A673 (cell line): ENCODE results near the gene ZBTB37. TPM values are rescaled to one million over a fixed set of nuclear protein-coding genes. Genes with fewer than 3 reads are reported as not detected.

Experiments used
- BruUV-seq: library from RNA; stranded (reverse); fragments of 400-500 nt; replicated peaks from 2 replicates; lab custom pipeline; 2021; lab: Mats Ljungman, UMichigan
- CTCF ChIA-PET: fragments of 300-600 bp; sonication (Branson Sonifier 250); formaldehyde crosslinking; loops from one replicate; lab custom pipeline; 2022; ENCODE audit warnings: antibody characterized with exemption; lab: Charles Lee
- POLR2A ChIA-PET: fragments of 300-600 bp; sonication (Branson Sonifier 250); formaldehyde crosslinking; loops from one replicate; lab custom pipeline; 2022; ENCODE audit warnings: antibody characterized with exemption; ENCODE audit not compliant: low non-redundant PET; lab: Charles Lee
- DNase-seq: peaks from one replicate; pipeline ENCODE4 v3.0.0-alpha.2; 2015; ENCODE audit warnings: low spot score
- H3K27ac ChIP-seq: fragments of 200-600 bp; sonication (generic); 2 replicates; pipeline ENCODE4 v1.5.1; 2016; ENCODE audit warnings: mixed run types, low read depth, mild to moderate bottlenecking, mixed read lengths, antibody characterized with exemption, low read length; ENCODE audit not compliant: poor library complexity, severe bottlenecking
- H3K27me3 ChIP-seq: fragments of 200-600 bp; sonication (generic); replicated peaks from 2 replicates; pipeline ENCODE4 v1.6.1; 2017; ENCODE audit warnings: mixed run types, low read depth, mild to moderate bottlenecking, mixed read lengths, antibody characterized with exemption, low read length; ENCODE audit not compliant: insufficient read depth, poor library complexity
- H3K36me3 ChIP-seq: fragments of 200-600 bp; sonication (generic); 2 replicates; pipeline ENCODE4 v1.6.1; 2016; ENCODE audit warnings: mixed run types, mild to moderate bottlenecking, mixed read lengths, antibody characterized with exemption, low read length; ENCODE audit not compliant: insufficient read depth, poor library complexity, severe bottlenecking
- H3K4me1 ChIP-seq: fragments of 200-600 bp; sonication (generic); 2 replicates; pipeline ENCODE4 v1.6.1; 2017; ENCODE audit warnings: mixed run types, mild to moderate bottlenecking, mixed read lengths, antibody characterized with exemption, low read length; ENCODE audit not compliant: insufficient read depth, poor library complexity, severe bottlenecking
- H3K4me3 ChIP-seq: fragments of 200-600 bp; sonication (generic); 2 replicates; pipeline ENCODE4 v1.5.1; 2016; ENCODE audit warnings: low read depth, mixed run types, mild to moderate bottlenecking, mixed read lengths, low read length; ENCODE audit not compliant: poor library complexity, severe bottlenecking
- H3K9me3 ChIP-seq: fragments of 200-600 bp; sonication (generic); 2 replicates; pipeline ENCODE4 v1.6.1; 2016; ENCODE audit warnings: mixed run types, low read depth, mild to moderate bottlenecking, mixed read lengths, antibody characterized with exemption, low read length; ENCODE audit not compliant: poor library complexity, severe bottlenecking
- EZH2 ChIP-seq: fragments of 200-600 bp; sonication (generic); IDR thresholded peaks from 2 replicates; pipeline ENCODE4 v1.6.1; 2017; ENCODE audit warnings: borderline replicate concordance, low read depth, mild to moderate bottlenecking, mixed read lengths, antibody characterized with exemption, low read length; ENCODE audit not compliant: poor library complexity, severe bottlenecking
- intact Hi-C: fragments of 100-400 bp; cut with micrococcal nuclease; formaldehyde crosslinking; loops from one replicate; pipeline ENCODE4 v1.10.0; 2022; ENCODE audit not compliant: unreplicated experiment
- total RNA-seq: library from RNA; stranded (reverse); gene quantifications from 2 replicates; pipeline ENCODE4 v1.2.3, GENCODE V29; 2021
- TF ChIP-seq, protein P1 (sequence below): fragments of 300-800, 200-600 bp; sonication (generic); conservative IDR thresholded peaks from 2 replicates; pipeline ENCODE4 v1.5.1; 2017; ENCODE audit warnings: low read depth, mild to moderate bottlenecking, antibody characterized with exemption, low read length, moderate library complexity, mixed read lengths

ZBTB37 gene
- total RNA-seq, 1 experiment from 2014 or later, result 17.2 TPM

DNA sequence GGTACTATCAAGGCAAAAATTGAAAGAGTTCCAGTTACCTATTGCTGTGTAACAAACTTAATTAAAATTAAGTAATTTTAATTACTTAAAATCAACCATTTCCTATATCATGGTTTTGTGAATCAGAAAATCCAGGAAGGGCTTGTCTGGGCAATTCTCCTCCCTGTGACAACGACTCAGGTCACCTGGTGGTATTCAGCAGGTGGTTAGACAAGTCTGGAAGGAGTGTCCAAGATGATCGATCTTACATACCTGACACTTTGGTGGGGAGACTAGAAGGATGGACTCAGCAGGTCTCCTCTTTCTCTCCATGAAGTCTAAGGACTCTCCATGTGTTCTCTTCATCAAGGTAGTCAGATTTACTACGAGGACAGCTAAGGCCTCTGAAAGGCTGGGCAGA, 26.0 kb downstream of the ZBTB37 start:
- no peak for DNase-seq
- no peaks in the 10 kb centered on the region for H3K9me3 ChIP-seq
- CTCF ChIA-PET, result no interaction called here
- POLR2A ChIA-PET, result no interaction called here
- H3K27ac ChIP-seq, result no peak overlapping the region
- H3K4me1 ChIP-seq, result no peaks in the 10 kb centered on the region
- no TSS peak for BruUV-seq
- TF ChIP-seq, protein P1, sequence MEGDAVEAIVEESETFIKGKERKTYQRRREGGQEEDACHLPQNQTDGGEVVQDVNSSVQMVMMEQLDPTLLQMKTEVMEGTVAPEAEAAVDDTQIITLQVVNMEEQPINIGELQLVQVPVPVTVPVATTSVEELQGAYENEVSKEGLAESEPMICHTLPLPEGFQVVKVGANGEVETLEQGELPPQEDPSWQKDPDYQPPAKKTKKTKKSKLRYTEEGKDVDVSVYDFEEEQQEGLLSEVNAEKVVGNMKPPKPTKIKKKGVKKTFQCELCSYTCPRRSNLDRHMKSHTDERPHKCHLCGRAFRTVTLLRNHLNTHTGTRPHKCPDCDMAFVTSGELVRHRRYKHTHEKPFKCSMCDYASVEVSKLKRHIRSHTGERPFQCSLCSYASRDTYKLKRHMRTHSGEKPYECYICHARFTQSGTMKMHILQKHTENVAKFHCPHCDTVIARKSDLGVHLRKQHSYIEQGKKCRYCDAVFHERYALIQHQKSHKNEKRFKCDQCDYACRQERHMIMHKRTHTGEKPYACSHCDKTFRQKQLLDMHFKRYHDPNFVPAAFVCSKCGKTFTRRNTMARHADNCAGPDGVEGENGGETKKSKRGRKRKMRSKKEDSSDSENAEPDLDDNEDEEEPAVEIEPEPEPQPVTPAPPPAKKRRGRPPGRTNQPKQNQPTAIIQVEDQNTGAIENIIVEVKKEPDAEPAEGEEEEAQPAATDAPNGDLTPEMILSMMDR, result no peak
- TF ChIP-seq EZH2, result no peak
- intact Hi-C loops, result no loop called here
- no peaks in the 10 kb centered on the region for H3K27me3 ChIP-seq
- H3K36me3 ChIP-seq, result no peaks in the 10 kb centered on the region
- H3K4me3 ChIP-seq, result no peak overlapping the region

DNA sequence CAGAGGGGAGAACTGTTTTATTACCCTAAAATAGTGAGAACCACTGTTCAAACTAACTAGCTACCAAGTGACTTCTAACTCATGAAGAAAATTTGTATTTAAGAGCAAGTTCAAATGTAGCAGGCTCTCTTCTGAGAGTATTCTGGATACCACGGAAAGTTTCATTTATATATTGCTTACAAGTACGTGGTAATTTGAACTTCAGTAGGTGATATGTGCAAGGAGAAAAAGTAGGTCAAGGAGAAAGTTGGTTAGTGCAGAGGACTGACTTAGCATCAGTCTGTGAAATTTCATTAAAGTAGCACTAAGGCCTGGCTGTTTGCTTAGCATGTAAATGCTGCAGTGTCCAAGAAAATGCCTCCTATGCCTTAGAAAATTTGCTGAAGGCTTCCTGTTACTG, 32.2 kb downstream of the ZBTB37 start:
- BruUV-seq, result no TSS peak
- Histone ChIP-seq H3K36me3 (no peaks in the 10 kb centered on the region), H3K4me1 (no peaks in the 10 kb centered on the region), H3K27ac (no peak overlapping the region), H3K4me3 (no peak overlapping the region), H3K27me3 (no peaks in the 10 kb centered on the region), H3K9me3 (no peaks in the 10 kb centered on the region)
- ChIA-PET CTCF (no interaction called here), POLR2A (interaction anchor here (0.6 kb wide), 1 partner anchor 58 kb away, joined by 3 read pairs; no protein-coding TSS in a partner anchor)
- TF ChIP-seq, protein P1, result no peak
- no peak for TF ChIP-seq EZH2
- no peak for DNase-seq
- intact Hi-C loops, result no loop called here

DNA sequence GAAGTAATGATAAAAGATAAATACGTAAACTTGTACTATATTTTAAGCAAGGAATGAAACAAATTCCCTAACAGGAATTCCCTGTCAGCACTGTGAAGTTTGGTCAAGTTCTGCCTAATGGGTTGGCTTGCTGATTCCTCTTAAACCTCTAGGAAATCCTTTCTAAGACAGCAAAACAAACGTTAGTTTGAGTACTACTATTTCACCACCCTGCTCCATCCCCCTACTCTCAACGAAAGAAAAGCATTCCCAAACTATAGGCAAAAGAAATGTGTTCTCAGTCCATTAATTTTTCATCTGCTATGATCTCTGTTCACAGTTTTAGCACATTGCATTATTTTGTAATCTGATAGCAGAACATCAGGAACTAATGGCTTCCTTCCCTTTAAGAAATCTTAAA, 32.8 kb downstream of the ZBTB37 start:
- Histone ChIP-seq H3K4me3 (no peak overlapping the region), H3K36me3 (no peaks in the 10 kb centered on the region), H3K27me3 (no peaks in the 10 kb centered on the region), H3K9me3 (no peaks in the 10 kb centered on the region), H3K4me1 (no peaks in the 10 kb centered on the region), H3K27ac (no peak overlapping the region)
- BruUV-seq, result no TSS peak
- TF ChIP-seq, protein P1, result no peak
- TF ChIP-seq EZH2, result no peak
- POLR2A ChIA-PET, result no interaction called here
- no peak for DNase-seq
- CTCF ChIA-PET, result no interaction called here
- intact Hi-C loops, result no loop called here
